Activated gamma-delta T cell treated with anti-CD3 and anti-CD28 coated beads, Interleukin-2, amount 50 U/mL, for 16 hours (primary cell): ENCODE results near the gene PLSCR3.

Experiments used
- DNase-seq: peaks from one replicate; pipeline ENCODE4 v3.0.0-alpha.2; 2020; ENCODE audit warnings: low read depth

Gene PLSCR3

DNA sequence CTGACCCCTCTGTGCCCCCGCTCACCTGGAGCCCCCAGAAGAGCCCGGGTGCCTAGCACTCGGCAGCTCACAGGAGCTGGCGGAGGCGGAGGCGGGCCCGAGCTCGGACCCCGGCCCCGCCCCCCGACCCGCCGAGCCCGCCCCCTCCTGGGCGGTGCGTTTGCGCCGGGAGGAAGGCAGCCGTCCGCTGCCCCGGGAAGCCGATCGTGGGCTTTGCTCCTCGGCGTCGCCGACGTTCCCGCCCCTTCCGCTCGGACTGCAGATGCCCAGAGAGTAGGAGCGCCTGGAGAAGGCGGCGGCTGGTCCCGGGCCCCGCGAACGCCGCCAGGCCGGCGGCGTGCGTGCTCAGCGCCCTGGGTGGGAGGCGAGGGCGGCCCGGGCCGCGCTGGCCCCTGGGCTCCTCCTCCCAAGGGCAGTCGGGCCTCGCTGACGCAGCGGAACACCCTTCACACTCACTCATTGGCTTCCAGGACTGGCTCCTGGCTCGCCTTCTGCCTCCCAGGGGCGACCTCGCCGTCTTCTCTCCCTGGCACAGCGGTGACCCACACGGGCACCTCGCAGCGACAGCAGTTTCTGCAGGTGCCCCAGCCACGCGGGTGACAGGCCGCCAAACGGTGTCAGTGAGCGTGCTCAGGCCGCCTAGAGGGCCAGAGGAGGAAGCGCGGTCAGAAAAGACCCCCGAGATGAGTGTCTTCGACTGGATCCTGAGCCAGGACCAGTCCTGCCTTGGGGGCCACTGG is at the start of gene PLSCR3:
Gene PLSCR3, minus strand, starts transcription at position 74 of the 740 bp plus-strand sequence. CDS start 415 bp downstream, outside the sequence.
- peak; percentile 69 for DNase-seq

DNA sequence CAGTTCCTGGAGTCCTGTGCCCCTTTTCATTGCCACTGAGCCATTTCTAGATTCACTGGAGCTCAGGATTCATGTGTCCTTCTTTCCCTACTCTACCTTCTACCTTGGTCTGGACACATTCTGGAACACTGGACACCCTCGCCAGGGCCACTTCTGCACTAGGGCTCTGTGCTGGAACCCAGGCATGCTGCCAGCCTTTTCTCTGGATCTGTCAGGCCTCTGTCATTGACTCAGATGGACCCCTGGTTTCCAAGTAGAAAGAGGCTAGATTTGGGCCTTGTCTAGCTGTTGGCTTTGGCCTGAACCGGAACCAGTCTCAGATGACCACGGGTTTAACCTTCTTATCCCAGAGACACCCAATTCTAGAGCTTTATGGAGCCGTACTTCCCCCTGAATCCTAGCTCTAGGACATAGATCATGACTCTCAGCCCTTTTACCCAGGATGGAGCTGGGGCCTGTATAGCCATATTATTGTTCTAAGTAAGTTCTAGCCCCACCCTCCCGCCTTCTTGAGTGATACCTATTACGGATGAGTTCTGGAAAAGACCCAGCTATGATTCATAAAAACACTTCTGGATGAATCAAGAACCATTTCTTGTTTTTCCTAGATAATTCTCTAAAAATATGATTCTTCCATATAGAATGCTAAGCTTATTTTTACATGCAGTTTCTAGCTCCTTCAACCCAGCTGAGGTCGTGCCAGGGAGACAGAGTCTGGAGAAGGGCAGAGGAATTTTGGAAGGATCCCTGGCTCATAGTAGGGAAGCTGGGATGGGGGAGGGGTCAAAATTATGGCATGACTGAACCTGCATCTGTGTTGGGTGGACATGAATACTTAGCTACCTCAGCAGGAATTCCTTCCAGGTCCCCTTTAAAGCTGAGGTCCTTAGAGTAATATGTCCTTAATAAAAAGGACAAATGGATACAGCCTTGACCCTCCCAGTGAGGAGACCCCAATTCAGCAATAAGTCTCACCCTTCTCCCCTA is 49.5 kb upstream of the PLSCR3 start:
- no peak for DNase-seq

DNA sequence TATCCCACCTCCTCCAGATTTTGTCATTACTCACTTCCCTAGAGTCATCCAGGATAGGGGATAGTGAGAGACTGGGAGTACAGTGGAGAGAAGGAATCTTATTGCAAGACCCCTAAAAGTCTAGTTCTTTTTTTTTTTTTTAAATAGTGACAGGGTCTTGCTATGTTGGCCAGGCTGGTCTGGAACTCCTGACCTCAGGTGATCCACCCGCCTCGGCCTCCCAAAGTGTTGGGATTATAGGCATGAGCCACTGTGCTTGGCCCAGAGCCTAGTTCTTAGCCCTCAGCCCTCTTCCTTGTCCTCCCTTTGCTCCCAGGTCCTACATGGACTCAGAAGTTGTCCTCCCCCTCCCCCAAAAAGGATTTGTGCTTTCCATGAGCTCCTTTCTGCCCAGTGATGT is 47.8 kb upstream of the PLSCR3 start:
- DNase-seq, result no peak

DNA sequence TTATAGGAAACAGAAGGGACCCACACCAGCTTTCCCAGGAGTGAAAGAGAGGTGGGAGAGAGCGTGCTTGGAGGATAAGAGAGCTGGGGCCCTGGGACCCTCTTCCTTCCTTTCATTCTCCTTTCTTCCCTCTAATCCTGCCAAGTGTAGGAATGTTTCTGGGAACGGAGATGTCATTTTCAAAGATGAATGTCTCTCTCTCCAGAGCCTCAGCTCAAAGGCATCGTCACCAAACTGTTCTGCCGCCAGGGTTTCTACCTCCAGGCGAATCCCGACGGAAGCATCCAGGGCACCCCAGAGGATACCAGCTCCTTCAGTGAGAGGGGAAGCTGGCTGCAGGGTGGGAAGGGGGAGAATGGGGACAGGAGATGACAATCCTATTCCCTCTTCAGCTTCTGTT is 46.9 kb upstream of the PLSCR3 start:
- no peak for DNase-seq

DNA sequence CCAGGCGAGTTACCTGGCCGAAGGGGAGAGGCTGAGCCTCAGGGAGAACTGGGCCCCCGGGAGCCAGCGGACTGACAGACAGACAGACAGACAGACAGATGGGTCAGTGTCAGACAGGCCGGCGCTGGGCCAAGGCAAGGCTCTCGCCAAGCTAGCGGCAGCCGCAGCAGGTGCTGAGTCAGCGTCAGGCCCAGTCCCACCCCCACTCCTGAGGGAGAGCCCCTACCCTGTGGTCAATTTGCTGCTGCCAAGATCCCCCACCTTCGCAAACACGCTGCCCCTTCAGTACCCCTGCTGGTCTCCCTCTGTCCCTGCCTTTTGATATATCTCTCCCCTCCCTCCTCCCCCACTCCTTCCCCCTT is 46.5 kb upstream of the PLSCR3 start:
- no peak for DNase-seq

DNA sequence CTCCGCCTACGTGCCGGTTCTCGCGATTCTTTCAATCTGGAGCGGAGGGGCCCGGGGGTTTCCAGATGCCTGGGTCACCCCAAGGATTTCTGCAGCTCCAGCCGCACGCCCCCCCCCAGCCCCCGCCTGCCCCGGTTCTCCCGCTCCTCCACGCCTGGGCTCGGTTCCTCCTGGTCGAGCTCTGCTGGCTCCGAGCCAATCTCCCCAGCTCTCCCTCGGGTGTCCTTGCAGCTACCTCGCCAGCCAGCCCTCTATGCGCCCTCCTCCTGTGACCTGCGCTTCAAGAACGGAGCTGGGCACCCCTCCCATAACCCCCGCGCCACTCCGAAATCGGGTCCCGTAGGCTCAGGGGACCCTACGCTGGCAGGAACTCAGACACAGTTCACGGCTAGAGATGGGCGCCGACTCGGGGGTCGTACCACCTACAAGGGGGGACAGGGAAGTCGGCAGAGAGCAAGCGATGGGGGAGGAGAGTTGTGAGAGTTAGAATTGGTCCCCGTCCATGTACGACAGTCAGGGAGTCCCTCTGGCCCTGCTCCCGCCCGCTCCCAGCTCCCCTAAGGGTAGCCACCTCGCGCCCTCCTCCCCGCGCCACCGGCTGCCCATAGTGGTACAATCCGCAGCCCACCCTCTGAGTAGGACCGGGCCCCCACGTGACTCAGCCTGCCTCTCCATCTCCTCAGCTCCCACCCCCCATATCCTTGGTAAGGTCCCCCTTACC is 45.9 kb upstream of the PLSCR3 start:
- DNase-seq, result no peak

DNA sequence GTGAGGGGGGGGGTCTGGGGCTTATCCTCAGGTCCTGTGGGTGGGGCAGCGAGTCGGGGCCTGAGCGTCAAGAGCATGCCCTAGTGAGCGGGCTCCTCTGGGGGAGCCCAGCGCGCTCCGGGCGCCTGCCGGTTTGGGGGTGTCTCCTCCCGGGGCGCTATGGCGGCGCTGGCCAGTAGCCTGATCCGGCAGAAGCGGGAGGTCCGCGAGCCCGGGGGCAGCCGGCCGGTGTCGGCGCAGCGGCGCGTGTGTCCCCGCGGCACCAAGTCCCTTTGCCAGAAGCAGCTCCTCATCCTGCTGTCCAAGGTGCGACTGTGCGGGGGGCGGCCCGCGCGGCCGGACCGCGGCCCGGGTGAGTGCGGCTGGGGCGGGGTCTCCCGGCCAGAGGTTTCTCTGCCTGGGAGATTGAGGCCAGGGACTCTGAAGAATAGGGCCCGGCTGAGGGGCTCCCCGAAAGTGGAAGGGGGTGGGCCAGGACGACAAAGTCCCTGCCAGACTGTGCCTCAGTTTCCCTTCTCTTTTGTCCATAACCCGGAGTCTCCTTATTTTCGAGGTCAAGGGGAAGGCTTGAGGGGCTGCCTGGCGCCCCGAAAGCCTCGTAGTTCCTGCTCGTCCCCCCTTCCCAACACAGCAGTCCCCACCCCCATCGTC is 45.3 kb upstream of the PLSCR3 start, which contains the start of gene FGF11:
Gene FGF11, plus strand, starts transcription at position 51 of the 651 bp plus-strand sequence. Its CDS starts 109 bp downstream, at position 160.
- DNase-seq, result no peak

DNA sequence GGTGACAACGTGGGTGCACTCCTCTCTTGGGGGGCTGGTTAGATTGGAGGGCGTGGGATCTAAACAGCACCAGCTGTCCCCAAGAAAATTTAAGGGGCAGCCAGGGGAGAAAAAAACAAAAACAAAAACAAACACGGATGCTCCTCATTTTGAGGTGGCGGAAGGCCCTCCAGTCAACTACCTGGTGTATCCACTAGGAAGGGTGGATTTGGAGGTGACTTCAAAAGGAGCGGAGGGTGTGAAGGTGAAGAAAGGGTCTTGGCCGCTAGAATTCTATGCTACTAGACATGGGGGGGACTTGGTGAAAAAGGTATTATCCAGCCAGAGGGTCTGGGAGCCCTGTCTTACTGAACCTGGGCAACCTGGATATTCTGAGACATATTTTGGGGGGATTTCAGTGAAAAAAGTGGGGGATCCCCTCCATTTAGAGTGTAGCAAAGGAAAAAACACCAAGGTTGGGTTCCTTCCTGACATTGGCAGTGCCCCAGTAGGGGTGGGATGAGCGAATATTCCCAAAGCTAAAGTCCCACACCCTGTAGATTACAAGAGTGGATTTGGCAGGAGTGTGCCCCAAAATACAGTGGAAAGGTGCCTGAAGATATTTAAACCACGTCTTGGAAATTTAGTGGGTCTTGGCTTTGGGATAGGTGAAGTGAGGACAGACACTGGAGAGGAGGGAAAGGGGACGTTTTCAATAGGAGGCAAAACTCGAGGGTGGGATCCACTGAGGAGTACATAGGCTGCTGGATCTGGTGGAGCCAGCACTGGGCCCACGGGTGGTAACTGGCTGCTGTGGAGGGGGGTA is 44.5 kb upstream of the PLSCR3 start:
- no peak for DNase-seq

DNA sequence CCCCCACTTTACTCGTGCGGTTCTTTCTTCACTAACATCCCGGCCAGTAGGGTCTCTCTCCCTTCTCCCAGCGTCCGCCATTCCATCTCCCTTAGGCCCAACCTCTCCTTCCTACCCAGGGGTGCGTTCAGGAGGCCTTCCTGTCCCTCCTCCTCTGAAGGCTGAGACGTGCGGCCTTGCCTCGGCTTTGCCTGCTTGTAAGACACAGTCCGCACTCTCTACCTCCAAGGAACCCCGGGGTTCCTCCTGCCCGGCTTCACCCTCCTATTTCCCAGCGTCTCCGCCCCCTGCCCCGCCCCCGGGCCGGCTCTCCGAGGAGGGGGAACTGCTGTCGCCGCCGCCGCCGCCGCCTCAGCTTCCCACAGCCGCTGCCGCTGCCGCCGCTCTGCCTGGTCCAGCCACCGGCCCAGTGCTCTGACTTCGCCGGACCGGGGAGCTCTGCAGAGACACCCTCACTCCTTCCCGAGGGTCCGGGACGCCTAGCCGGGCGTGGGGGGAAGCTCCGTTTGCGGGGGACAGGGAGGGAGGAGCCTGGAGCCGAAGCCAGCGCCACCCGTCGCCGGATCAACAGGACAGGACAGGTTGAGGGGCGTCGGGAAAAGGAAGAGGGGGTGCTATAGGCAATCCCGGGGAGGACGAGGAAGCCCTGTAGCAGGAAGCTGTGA is 43.8 kb upstream of the PLSCR3 start:
- no peak for DNase-seq

DNA sequence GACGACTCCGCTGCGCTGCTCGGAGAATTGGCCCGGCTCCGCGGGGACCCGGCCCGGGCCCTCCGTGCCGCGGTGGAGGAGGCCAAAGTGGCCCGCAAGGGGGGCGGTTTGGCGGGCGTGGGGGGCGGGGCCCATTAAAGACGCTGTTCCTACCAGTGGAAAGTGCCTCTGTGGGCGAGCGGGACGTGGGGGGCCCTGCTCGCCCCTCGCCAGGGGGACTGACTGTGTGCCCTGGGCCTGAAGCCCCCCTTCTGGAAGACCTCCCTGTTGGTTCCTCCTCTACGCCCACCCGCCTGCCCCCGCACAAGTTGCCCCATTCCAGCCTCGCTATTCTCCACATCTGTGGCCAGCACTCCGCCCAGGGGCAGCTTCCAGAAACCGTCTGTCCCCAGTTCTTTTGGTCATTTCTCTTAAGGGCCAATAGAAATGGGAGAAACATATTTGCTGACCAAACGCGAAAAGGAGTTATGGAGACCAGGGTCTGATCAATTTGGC is 43.1 kb upstream of the PLSCR3 start:
- no peak for DNase-seq

DNA sequence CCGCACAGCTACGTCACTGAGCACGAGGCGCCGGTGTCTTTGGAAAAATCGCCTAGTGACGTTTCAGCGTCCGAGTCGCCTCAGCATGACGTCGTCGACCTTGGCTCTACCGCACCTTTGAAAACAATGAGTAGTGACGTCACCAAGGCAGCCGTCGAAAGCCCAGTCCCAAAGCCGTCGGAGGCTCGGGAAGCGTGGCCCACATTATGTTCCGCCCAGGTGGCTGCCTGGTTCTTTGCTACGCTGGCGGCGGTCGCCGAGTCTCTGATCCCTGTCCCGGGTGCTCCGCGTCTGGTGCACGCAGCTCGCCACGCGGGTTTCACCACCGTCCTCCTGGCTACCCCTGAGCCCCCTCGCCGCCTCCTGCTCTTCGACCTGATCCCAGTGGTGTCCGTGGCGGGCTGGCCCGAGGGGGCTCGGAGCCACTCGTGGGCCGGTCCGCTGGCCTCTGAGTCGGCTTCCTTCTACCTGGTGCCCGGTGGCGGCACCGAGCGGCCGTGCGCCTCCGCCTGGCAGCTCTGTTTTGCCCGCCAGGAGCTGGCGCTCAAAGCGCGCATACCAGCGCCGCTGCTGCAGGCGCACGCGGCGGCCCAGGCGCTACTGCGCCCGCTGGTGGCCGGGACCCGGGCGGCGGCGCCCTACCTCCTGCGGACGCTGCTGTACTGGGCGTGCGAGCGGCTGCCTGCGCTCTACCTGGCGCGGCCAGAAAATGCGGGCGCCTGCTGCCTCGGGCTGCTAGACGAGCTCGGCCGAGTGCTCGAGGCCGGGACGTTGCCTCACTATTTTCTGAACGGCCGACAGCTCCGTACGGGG is 42.4 kb upstream of the PLSCR3 start:
- DNase-seq, result peak; percentile 65

DNA sequence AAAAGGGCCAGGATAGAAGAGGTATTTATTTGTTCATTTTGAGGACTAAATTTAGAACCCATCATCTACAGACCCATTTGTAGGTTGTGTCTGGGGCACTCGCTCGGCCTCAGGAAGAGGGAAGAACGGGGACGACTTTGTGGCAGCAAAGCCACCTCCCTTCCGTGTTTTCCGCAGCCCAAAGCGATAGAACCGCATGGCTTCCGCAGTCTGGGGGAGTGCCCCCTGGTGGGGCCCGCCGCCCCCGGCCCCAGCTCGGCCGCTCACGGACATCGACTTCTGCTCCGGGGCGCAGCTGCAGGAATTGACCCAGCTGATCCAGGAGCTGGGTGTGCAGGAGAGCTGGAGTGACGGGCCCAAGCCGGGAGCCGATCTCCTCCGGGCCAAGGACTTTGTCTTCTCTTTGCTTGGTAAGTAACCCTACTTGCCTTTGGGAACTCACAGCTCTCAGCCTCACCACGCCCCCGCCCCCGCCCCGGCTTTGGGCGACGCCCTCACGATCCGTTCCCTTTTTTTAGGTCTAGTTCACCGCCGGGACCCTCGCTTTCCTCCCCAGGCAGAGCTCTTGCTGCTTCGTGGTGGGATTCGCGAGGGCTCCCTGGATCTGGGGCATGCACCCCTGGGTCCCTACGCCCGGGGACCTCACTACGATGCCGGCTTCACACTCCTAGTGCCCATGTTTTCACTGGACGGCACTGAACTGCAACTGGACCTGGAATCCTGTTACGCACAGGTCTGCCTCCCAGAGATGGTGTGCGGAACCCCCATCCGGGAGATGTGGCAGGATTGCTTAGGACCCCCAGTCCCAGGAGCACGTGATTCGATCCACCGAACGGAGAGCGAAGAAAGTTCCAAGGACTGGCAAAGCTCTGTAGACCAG is 41.6 kb upstream of the PLSCR3 start:
- DNase-seq, result peak; percentile 27

DNA sequence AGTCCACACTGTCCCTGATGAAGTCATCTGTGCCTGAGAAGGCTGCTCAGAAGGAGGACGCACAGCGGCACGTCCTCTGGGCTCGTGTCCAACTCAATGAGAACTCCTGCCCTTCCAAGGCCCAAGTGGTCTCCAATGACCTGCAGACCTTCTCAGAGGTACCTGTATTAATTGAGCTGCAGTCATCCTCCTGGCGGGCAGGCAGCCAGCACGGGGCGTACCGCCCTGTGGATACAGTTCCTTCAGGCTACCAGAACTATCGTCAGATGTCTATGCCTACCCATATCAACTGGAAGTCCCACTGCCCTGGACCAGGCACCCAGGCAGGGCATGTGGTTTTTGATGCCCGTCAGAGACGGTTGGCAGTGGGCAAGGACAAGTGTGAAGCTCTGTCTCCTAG is 38.0 kb upstream of the PLSCR3 start:
- DNase-seq, result no peak

DNA sequence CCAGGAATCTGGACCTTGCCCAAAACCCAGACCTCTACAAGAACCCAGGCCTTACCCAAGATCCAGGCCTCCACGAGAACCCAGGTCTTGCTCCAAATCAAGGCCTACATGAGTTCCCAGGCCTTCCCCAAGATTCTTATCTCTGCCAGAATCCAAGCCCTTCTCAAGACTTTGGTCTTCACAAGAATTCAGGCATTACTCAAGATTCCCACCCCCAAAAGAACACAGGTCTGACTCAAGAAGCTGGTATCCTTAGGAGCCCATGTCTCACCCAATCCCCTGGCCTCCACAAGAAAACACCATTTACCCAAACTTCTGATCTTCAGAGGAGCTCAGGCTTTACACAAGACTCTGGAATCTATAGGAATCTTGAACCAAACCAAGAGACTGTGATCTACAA is 36.9 kb upstream of the PLSCR3 start:
- no peak for DNase-seq

DNA sequence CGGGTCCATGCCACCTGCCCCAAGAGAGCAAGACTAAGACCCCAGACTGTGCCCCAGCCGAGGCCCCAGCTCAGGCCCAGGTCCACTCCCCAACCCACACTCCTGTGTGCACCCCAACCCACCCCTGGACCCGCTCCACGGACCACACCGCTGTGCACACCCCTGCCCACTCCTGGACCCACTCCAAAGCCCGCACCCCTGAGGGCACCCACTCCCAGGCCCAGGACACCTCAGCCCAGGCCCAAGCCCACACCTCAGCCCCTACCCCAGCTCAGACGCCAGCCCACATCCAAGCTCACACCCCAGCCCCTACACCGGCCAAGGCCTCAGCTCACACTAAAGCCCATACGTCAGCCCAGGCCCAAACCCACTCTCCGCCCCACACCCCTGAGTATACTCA is 35.4 kb upstream of the PLSCR3 start:
- no peak for DNase-seq

DNA sequence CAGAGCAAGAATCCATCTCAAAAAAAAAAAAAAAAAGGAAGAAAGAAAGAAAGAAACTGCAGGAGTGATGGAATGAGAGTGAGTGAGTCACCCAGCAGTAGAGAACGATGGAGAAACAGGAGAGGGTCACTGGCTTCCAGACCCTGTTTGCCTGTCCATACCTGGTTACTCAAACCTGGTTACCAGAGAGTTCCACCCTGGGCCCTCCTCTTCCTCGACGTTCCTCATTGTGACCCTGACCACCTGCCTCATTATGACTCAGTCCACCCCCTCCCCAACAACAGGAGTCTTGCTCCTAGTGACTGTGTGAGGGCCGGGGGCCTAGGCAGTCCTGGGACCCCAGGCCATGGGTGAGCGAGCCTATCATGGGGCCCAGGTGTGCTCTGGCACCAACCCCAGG is 34.2 kb upstream of the PLSCR3 start, which contains the start of gene SPEM3:
Gene SPEM3, plus strand, starts transcription at position 301 of the 400 bp plus-strand sequence. Its CDS starts 46 bp downstream, at position 347.
- no peak for DNase-seq

DNA sequence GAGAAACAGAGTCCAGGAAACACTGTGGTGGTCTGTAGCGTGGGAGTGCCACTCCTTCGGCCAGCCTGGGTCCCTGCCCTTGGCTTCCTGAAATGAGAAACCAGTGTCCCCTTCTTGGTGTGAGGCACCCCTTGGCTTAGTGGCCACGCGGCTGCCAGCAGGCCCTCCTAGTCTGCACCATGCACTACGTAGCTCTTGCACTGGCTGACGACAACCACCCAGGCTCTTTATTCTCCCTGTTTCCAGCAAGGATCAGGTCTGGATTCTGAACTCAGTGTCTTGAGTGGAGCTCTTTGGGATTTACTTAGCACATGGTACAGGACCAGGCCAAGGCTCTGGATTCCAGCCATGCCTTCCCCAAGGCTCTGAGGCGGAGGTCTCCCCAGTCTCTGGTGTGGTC is 33.2 kb upstream of the PLSCR3 start:
- no peak for DNase-seq

DNA sequence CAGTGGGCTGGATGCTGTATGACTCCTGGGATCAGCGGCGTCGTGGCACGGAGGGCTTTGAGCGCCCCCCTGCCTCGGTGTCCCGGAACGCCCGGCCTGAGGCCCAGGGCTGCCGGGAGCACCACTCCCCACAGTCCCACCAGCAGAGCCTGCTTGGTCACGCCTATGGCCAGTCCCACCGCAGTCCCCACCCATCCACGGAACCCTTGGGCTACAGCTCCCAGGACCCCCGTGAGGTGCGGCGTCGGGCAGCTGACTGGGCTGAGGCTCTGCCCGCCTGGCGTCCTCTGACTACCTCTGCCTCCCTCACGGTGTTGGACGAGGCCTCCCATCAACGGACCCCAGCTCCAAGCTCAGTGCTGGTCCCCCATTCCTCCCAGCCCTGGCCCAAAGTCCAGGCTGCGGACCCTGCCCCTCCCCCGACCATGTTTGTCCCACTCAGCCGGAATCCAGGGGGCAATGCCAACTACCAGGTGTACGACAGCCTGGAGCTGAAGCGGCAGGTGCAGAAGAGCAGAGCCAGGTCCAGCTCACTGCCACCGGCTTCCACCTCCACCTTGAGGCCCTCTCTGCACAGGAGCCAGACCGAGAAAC is 32.7 kb upstream of the PLSCR3 start:
- no peak for DNase-seq
